Progenitor cell of endocrine pancreas (in vitro differentiated cells): ENCODE data around the gene AJM1. TPM values are rescaled to one million over a fixed set of nuclear protein-coding genes. Genes with fewer than 3 reads are reported as not detected.

Experiments used
- DNase-seq: peaks from one replicate; pipeline ENCODE4 v3.0.0; 2021; ENCODE audit warnings: low spot score; ENCODE audit not compliant: unreplicated experiment
- H3K27ac Mint-ChIP-seq: 2 replicates; pipeline ENCODE4 v1.8.0; 2021; ENCODE audit warnings: mild to moderate bottlenecking, moderate library complexity, mixed read lengths
- H3K27me3 Mint-ChIP-seq: 2 replicates; pipeline ENCODE4 v1.8.0; 2021; ENCODE audit warnings: mixed read lengths
- H3K36me3 Mint-ChIP-seq: 2 replicates; pipeline ENCODE4 v1.8.0; 2022; ENCODE audit warnings: mixed read lengths; ENCODE audit not compliant: insufficient read depth
- H3K4me1 Mint-ChIP-seq: 2 replicates; pipeline ENCODE4 v1.8.0; 2021; ENCODE audit warnings: low read depth, mixed read lengths
- H3K4me3 Mint-ChIP-seq: 2 replicates; pipeline ENCODE4 v1.8.0; 2021; ENCODE audit warnings: low read depth, mild to moderate bottlenecking, moderate library complexity, mixed read lengths
- H3K9me3 Mint-ChIP-seq: 2 replicates; pipeline ENCODE4 v1.8.0; 2021; ENCODE audit warnings: low read depth, mixed read lengths
- CTCF ChIP-seq: fragments of 200-600 bp; sonication (generic); IDR thresholded peaks from one replicate; pipeline ENCODE4 v1.5.0; 2021; ENCODE audit warnings: antibody characterized with exemption, mild to moderate bottlenecking; ENCODE audit not compliant: unreplicated experiment
- microRNA-seq: library from miRNA; unstranded; fragments of <30 nt; microRNA quantifications from one replicate; pipeline ENCODE4 v1.1.0, GENCODE V29; 2020; ENCODE audit warnings: borderline number of aligned reads; ENCODE audit not compliant: unreplicated experiment
- total RNA-seq: library from RNA; stranded (reverse); gene quantifications from 2 replicates; pipeline ENCODE4 v1.2.1, GENCODE V29; 2021

Gene AJM1
- total RNA-seq, 1 donor from 2014 or later: 5.8 TPM

- no peak overlapping the region for H3K27ac Mint-ChIP-seq
- TF ChIP-seq CTCF: no peak
- no peaks in the 10 kb centered on the region for H3K9me3 Mint-ChIP-seq
- DNase-seq: no peak
- H3K4me3 Mint-ChIP-seq: peak overlapping the region; percentile 7
- H3K27me3 Mint-ChIP-seq: no peaks in the 10 kb centered on the region
- H3K36me3 Mint-ChIP-seq: no peaks in the 10 kb centered on the region
- peaks cover 7% of the 10 kb centered on the region for H3K4me1 Mint-ChIP-seq
These were observed 46.2 kb downstream of the AJM1 start for GRCh38 chr9:136888454-136888853.

- DNase-seq: no peak
- Mint-ChIP-seq H3K27me3 (no peaks in the 10 kb centered on the region), H3K4me3 (no peak overlapping the region), H3K36me3 (no peaks in the 10 kb centered on the region), H3K27ac (no peak overlapping the region), H3K9me3 (no peaks in the 10 kb centered on the region), H3K4me1 (peaks cover 7% of the 10 kb centered on the region)
- TF ChIP-seq CTCF: no peak
These were observed 47.6 kb downstream of the AJM1 start for GRCh38 chr9:136889858-136890257.

- no peak overlapping the region for H3K4me3 Mint-ChIP-seq
- TF ChIP-seq CTCF: no peak
- DNase-seq: no peak
- no peaks in the 10 kb centered on the region for H3K27me3 Mint-ChIP-seq
- H3K27ac Mint-ChIP-seq: no peak overlapping the region
- no peaks in the 10 kb centered on the region for H3K9me3 Mint-ChIP-seq
- H3K36me3 Mint-ChIP-seq: no peaks in the 10 kb centered on the region
- peaks cover 7% of the 10 kb centered on the region for H3K4me1 Mint-ChIP-seq
These were observed 48.4 kb downstream of the AJM1 start for GRCh38 chr9:136890661-136891060.

Small RNA genes within 50 kb of the gene (microRNA-seq; reads per million reads assigned to microRNA genes)
- gene MIR4292 (not detected), gene MIR4479 (4.8 reads per million)

Other genes with a start within 250 kb of the AJM1 start
- 13.5 and 16.3 TPM in 2 replicates for gene EGFL7, start 179.6 kb upstream of the AJM1 start, total RNA-seq
- 27.7 and 28.0 TPM in 2 replicates for gene AGPAT2, start 155.0 kb upstream of the AJM1 start, total RNA-seq
- 51.3 and 52.9 TPM in 2 replicates for gene DIPK1B, start 129.9 kb upstream of the AJM1 start, total RNA-seq
- gene LCN10, start 99.5 kb upstream of the AJM1 start, total RNA-seq: 0.42 TPM in 1 of 2 replicates, not detected in the other
- not detected in 2 replicates for gene LCN6, start 94.0 kb upstream of the AJM1 start, total RNA-seq
- not detected in 2 replicates for gene LCN8, start 84.2 kb upstream of the AJM1 start, total RNA-seq
- not detected in 2 replicates for gene LCN15, start 78.0 kb upstream of the AJM1 start, total RNA-seq
- 57.8 and 62.2 TPM in 2 replicates for gene TMEM141, start 51.1 kb upstream of the AJM1 start, total RNA-seq
- gene CCDC183, start 46.1 kb upstream of the AJM1 start, total RNA-seq: 9.0 and 9.5 TPM in 2 replicates
- gene RABL6, start 34.5 kb upstream of the AJM1 start, total RNA-seq: 129 and 130 TPM in 2 replicates
- gene PHPT1, start 6.9 kb downstream of the AJM1 start, total RNA-seq: 168 and 169 TPM in 2 replicates
- gene MAMDC4, start 9.9 kb downstream of the AJM1 start, total RNA-seq: 36.7 and 40.0 TPM in 2 replicates
- gene EDF1, start 23.8 kb downstream of the AJM1 start, total RNA-seq: 297 and 310 TPM in 2 replicates
- 23.4 and 23.8 TPM in 2 replicates for gene TRAF2, start 44.0 kb downstream of the AJM1 start, total RNA-seq
- 77.3 and 77.7 TPM in 2 replicates for gene FBXW5, start 102.3 kb downstream of the AJM1 start, total RNA-seq
- 1.1 and 2.8 TPM in 2 replicates for gene C8G, start 102.8 kb downstream of the AJM1 start, total RNA-seq
- gene LCN12, start 109.8 kb downstream of the AJM1 start, total RNA-seq: 14.7 and 16.2 TPM in 2 replicates
- gene PTGDS, start 135.0 kb downstream of the AJM1 start, total RNA-seq: not detected in 2 replicates
- gene LCNL1, start 140.5 kb downstream of the AJM1 start, total RNA-seq: not detected in 2 replicates
- 54.9 and 57.1 TPM in 2 replicates for gene PAXX, start 149.9 kb downstream of the AJM1 start, total RNA-seq
- 0.64 TPM in 1 of 2 replicates, not detected in the other for gene CLIC3, start 154.1 kb downstream of the AJM1 start, total RNA-seq
- gene ABCA2, start 185.8 kb downstream of the AJM1 start, total RNA-seq: 26.4 and 30.1 TPM in 2 replicates
- not detected in 2 replicates for gene FUT7, start 189.6 kb downstream of the AJM1 start, total RNA-seq
- 62.0 and 73.2 TPM in 2 replicates for gene NPDC1, start 203.7 kb downstream of the AJM1 start, total RNA-seq
- gene ENTPD2, start 211.6 kb downstream of the AJM1 start, total RNA-seq: 0.19 and 0.51 TPM in 2 replicates
- gene SAPCD2, start 228.1 kb downstream of the AJM1 start, total RNA-seq: 15.1 and 15.3 TPM in 2 replicates
- gene UAP1L1, start 235.0 kb downstream of the AJM1 start, total RNA-seq: 0.57 and 1.5 TPM in 2 replicates
- 56.1 and 57.7 TPM in 2 replicates for gene MAN1B1, start 244.5 kb downstream of the AJM1 start, total RNA-seq